BE2C (cell line): ENCODE data around the gene ABHD12.

Experiments
- DNase-seq: peaks from one replicate; pipeline ENCODE4 v3.0.0-alpha.2; 2020
- H3K27me3 ChIP-seq: fragments of 250-450 bp; sonication (Bioruptor Pico); 2 replicates; pipeline ENCODE4 v1.5.1; 2020; ENCODE audit warnings: mild to moderate bottlenecking
- H3K36me3 ChIP-seq: fragments of 250-450 bp; sonication (Bioruptor Pico); 2 replicates; pipeline ENCODE4 v1.5.1; 2020; ENCODE audit warnings: mild to moderate bottlenecking
- H3K4me1 ChIP-seq: fragments of 250-450 bp; sonication (Bioruptor Pico); 2 replicates; pipeline ENCODE4 v1.5.1; 2020
- H3K4me3 ChIP-seq: 2 replicates; pipeline ENCODE4 v1.5.1; 2011; ENCODE audit warnings: low read depth, low read length
- H3K9me3 ChIP-seq: fragments of 250-450 bp; sonication (Bioruptor Pico); 2 replicates; pipeline ENCODE4 v1.5.1; 2020
- TF ChIP-seq, protein P1 (sequence below): IDR thresholded peaks from 2 replicates; pipeline ENCODE4 v1.5.1; 2012; ENCODE audit warnings: mild to moderate bottlenecking, low read depth, low read length

Gene ABHD12

DNA sequence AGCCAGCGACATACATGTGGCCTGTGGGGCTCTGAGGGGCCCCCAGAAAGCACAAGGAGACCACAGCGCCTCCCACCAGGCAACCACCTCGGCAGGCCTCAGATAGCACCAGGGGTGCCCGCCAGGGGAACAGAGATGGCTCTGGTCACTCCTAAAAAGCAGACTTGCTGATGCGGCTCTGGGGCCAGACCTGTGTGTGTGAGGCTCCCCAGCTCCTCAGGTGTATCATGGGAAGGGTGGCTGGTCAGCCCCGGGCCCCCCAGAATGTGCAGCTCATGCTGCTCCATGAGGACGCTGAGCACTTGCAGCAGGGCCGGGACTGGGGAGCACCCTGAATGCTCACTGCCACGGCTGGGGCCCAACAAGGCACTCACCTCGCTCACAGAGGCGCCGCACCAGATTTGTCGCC lies 82.5 kb downstream of the ABHD12 start:
- no peak overlapping the region for H3K4me3 ChIP-seq
- peaks cover 6% of the 10 kb centered on the region; the same call in 1 of the 2 replicates for H3K36me3 ChIP-seq
- TF ChIP-seq, protein P1, sequence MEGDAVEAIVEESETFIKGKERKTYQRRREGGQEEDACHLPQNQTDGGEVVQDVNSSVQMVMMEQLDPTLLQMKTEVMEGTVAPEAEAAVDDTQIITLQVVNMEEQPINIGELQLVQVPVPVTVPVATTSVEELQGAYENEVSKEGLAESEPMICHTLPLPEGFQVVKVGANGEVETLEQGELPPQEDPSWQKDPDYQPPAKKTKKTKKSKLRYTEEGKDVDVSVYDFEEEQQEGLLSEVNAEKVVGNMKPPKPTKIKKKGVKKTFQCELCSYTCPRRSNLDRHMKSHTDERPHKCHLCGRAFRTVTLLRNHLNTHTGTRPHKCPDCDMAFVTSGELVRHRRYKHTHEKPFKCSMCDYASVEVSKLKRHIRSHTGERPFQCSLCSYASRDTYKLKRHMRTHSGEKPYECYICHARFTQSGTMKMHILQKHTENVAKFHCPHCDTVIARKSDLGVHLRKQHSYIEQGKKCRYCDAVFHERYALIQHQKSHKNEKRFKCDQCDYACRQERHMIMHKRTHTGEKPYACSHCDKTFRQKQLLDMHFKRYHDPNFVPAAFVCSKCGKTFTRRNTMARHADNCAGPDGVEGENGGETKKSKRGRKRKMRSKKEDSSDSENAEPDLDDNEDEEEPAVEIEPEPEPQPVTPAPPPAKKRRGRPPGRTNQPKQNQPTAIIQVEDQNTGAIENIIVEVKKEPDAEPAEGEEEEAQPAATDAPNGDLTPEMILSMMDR, result no peak
- peaks cover 19% of the 10 kb centered on the region for H3K4me1 ChIP-seq
- H3K27me3 ChIP-seq, result no peaks in the 10 kb centered on the region
- no peak for DNase-seq
- H3K9me3 ChIP-seq, result no peaks in the 10 kb centered on the region

DNA sequence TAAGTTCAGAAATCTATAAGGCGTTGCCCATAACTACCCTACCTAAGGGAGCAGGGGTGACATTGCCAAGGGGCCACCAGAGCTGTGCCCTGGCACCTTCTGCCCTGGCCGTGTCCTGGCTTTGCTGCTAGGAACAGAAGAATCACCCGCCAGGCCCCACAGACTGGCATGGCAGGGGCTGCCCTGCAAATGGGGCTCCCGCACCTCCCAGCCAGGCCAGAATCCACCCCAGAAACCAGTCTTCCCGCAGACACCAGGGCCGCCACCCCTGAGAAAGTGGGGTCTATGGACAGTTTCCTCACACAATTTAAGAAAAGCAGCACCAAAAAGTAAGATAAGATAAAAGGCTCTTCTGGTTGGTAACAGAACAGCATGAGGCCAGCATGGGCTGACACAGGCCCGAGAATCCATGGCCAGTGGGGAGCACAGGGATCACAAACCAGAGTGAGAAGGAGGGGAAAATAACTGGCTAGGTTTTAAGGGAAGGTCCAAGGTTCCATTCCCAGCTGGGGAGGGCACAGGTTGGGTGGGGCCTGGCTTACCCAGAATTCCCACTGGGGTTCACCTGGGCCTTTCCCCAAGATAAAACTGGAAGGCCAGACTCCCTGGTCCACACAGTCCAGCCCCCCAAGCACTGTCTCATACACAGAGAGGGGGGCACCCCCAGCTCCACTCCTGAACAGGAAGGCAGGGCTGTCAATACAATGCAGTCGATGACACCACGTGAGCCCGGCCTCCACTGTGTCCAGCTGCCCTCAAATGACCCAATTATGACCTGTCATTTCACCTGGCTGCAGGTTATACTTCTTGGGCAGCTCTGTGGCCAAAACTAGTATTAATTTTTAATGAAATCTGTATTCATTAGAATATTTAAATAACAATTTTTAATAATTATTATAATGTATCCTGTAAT lies 83.4 kb downstream of the ABHD12 start:
- DNase-seq, result no peak
- H3K9me3 ChIP-seq, result no peaks in the 10 kb centered on the region
- no peak overlapping the region for H3K4me3 ChIP-seq
- H3K27me3 ChIP-seq, result no peaks in the 10 kb centered on the region
- peaks cover 19% of the 10 kb centered on the region for H3K4me1 ChIP-seq
- peaks cover 10% of the 10 kb centered on the region; the same call in 1 of the 2 replicates for H3K36me3 ChIP-seq
- TF ChIP-seq, protein P1, result no peak

DNA sequence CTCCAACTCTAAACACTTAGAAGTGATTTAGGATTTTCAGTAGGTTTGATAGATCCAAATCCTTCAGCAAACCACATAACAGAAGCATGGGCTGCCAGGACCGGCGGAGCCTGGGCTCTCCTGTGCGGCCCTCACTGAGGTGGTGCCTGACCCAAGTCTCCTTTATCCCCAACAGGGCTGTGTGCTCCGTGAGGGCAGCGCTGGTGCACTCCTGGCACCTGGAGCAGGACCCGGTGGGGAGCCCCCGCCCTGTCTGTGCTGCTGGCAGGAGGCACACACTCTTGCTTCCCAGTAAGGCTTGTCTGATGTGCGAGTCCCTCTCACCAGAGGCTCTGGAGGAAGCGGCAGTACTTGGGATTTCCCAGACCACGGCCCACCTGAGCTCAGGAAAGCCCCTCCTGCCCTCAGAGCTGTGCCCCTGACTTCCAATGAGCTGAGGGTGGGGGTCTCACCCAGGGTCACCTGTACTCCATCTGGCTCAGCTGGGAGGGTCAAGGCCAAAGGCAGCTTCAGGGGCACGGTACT lies 86.5 kb downstream of the ABHD12 start:
- Histone ChIP-seq H3K27me3 (no peaks in the 10 kb centered on the region), H3K4me1 (no peaks in the 10 kb centered on the region), H3K9me3 (no peaks in the 10 kb centered on the region), H3K4me3 (no peak overlapping the region), H3K36me3 (peaks cover 17% of the 10 kb centered on the region; the same call in 1 of the 2 replicates)
- TF ChIP-seq, protein P1, result no peak
- no peak for DNase-seq

DNA sequence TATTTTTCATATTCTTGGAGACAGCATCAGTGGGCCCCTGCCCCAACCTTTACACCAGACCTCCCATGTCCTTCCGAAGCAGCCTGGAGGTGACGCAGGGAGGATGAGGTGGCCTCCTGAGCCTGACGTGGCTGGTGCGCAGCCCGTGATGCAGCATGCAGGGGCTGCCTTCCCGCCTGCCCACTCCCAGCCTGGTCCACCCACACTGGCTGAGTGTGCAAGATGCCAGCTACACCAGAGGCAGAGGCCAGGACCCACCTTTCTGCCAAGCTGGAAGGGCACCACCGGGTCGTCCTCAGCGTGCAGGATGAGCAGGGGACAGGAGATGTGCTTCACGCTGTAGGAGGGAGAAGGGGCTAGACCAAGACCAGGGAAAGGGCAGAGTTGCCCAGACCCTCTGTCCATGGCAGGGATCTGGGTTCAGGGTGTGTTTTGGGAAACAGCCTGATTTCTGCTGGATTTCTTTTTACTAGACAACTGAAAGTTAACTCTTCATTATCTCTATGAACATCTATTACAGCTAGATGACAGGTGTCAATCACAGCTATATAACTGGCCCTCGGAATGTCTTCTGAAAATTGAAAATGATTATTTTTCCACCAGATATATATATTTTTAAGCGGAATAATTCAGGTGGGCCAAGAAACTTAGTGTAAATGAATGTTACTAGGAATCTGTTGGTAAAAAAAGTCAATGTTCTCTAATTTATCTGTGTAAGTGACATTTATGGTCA lies 87.2 kb downstream of the ABHD12 start:
- Histone ChIP-seq H3K4me3 (no peak overlapping the region), H3K36me3 (peaks cover 17% of the 10 kb centered on the region; the same call in 1 of the 2 replicates), H3K4me1 (no peaks in the 10 kb centered on the region), H3K27me3 (no peaks in the 10 kb centered on the region), H3K9me3 (no peaks in the 10 kb centered on the region)
- TF ChIP-seq, protein P1, result no peak
- no peak for DNase-seq

DNA sequence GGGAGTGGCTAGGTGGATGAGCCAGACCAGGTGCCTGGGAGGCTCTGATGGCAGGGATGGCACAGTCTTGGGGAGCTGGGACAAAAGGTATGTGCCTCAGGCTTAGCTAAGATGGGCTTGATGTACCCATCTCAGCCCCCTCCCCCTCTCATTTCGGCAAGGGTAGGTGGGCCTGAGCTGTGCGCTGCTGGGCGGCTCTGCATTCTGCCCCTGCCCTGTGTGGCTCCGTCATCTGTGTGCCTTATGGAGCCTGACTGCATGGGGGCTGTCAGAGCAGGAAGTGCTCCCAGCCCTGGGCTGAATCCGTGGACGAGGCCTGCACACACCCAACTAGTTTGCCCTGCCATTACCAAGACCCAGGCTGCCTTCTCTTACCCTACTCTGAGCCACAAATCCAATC lies 88.0 kb downstream of the ABHD12 start:
- no peaks in the 10 kb centered on the region for H3K9me3 ChIP-seq
- peaks cover 14% of the 10 kb centered on the region; the same call in 1 of the 2 replicates for H3K36me3 ChIP-seq
- no peak overlapping the region for H3K4me3 ChIP-seq
- no peaks in the 10 kb centered on the region for H3K4me1 ChIP-seq
- no peak for DNase-seq
- H3K27me3 ChIP-seq, result no peaks in the 10 kb centered on the region
- TF ChIP-seq, protein P1, result no peak
